NCI-H82 treated with DMSO at 0.1 percent for 48 hours (cell line): ENCODE measurements around the gene MORC4.

Experiments used
- DNase-seq: peaks from one replicate; lab custom pipeline; 2025; ENCODE audit not compliant: unreplicated experiment; lab: John Stamatoyannopoulos, UW

MORC4 gene

DNA sequence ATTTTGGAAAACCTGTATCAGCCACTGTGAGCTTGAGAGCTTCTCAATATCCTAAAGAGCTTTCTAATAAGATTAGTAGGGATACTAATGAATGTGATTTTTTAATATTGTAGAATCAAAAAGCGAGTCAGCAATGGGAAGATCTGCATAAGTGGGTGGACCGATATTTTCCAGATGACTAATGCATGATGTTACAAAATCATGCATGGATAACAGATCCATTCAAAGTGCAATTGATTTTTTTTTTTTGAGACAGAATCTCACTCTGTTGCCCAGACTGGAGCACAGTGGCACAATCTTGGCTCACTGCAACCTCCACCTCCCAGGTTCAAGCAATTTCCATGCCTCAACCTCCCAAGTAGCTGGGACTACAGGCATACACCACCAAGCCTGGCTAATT, 87.1 kb downstream of the MORC4 start:
- no peak for DNase-seq

DNA sequence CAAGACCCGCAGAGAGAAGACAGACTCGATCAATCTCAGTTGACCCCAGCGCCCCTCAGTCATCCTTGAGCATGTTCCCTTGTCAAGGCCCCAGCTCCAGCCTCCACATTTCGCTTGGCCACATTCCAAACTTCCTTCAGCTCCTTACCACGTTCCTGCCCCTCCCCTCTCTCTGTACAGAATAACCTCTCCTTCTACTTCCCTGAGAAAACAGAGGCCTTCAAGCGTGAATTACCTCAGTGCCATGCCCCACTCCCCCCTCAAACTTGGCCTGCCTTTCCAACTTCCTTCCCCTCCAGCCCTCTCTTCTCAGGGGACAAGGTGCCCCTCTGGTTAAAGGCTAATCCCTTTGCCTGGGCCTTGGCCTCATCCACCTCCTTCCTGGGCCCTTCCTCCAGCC, 93.7 kb downstream of the MORC4 start:
- DNase-seq: no peak

DNA sequence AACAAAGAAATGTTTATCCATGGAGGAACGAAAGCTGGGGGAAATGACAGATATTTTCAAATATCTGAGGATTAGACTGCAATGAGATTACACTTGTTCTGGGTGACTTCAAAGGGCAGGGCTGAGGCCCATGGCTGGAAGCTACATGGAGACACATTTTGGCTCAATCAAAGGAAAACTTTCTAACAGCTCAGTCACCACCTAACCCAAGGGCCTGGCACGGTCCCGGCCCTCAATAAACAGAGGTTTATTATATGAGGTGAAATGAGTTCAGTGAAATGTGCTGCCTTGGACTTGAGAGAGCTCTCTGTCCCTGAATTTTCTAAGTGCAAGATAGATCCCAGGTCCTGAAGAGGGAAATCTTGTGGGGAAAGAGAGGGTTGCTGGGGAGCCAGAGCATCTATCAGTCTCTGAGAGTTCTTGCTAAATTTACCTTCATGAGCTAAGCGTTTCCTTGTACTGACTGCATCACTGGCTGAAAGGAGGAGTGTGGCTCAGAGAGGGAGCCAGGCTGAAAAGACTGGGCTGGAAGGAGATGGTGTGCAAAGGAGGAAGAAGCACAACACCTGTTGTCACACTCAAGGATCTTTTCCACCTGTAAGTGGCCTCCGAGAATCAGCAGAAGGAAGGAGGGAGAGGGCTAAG, 94.8 kb downstream of the MORC4 start:
- no peak for DNase-seq

DNA sequence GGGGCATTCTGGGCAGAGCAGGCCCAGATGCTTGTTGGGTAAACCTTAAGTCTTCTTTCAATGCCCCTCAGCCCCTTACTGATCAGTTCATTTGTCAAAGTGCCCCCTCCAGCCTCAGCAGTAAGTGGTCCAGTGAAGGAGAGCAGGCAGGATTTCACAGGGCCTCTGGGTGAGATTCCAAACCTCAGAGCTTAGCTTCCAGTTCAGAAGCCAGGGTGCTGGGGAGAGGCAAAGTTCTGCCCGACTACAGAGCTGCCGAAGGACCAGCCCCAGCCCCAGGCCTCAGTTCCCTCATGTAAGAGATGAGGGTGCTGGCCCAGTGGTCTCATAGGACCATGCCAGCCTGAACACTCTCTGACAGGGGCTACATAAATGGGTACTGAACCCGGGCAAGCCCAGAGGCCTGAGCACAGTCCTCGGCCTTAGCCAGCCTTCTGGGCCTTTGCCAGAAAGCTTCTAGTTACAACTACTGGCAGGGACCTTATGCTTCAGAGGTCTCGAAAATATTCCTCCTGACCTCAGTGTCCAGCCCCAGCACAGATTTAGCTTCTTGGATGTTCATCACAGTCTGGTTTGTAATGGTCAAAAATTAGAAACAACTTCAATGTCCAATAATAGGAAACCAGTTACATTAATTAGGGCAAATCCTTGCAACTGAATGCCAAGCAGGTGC, 96.0 kb downstream of the MORC4 start:
- DNase-seq: no peak

DNA sequence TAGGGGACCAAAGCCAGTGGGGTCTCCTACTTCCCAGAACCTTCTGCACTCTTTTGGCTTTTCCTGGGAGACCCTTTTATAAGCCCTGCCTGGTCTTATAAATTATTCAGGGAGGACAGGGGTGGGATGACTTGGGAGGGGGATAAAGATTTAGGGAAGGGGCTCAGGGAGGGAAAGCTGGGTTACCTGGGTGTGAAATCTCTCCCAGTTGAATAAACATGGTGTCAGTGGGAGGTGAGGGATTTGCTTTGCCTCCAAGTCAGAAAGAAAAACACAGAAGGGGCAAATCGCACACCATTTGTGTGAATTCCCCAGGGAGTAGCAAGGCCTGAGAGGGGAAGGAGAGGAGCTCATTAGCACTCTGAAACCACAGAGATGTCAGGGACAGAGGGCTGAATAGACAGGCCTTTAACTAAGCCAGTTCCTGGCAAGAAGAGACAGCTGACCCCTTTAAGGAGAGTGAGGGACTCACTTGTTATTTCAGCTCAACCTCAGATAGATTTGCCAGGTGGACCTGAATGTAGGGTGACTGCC, 96.7 kb downstream of the MORC4 start, which contains the start of gene RIPPLY1:
Gene RIPPLY1, minus strand, starts transcription at position 51 of the 534 bp plus-strand sequence. CDS start 54 bp downstream, outside the sequence.
- no peak for DNase-seq

DNA sequence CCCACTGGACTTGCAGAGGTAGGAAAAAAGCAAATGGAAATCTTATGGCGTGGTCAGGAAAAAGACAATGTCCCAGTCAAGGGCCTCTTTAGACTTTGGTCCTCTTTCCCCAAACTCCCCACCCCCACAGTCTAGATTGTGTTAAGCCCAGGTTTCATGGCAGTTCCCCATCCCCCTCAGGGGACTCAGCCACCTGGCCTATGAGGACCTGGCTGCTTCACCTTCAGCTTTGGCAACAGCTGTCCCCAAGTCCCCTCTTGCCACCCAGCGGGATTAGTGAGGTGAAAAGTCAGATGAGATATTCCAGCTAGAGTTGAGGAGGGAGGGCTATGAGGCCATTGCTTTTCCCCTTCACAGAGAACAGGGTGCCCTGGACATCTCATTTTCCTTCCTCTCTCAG, 97.3 kb downstream of the MORC4 start:
- peak; percentile 1 for DNase-seq

DNA sequence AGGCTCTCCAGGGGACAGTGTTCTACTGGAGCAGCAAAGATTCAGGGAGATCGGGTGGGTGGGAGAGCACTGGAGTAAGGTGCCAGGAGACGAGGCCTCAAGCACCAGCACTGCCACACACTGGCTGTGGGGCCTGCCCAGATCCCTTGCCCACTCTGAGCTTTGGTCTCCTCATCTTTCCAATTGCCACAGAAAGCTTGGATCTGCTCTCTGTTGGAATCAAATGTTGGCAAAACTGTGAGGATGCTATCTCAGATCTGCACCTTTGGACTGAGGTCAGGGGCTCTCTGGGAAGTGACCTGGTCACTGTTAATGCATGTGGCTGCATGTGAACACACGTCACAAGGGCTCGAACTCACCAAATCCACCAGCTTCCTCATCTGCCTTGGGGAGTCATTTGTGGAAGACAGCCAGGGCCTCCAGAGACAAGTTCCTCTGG, 98.2 kb downstream of the MORC4 start:
- DNase-seq: no peak

DNA sequence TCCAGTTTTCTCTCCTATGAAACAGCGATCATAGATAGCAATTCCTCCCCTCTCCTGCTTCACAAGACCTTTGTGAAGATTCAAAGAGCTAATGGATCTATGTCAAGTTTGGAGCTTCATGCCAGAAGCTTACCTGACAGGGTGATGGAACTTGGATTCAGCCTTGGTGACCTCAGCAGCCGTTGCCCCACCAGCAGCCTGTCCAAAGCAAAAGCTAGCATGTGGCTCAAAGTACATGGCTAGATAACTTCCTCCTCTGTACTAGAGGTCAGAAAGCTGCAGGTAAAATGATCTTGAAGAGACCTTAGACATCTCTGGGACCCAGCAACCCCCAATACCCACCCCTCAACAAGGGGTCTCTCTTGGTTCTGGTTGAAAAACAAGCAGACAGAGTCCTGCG, 98.7 kb downstream of the MORC4 start:
- no peak for DNase-seq

DNA sequence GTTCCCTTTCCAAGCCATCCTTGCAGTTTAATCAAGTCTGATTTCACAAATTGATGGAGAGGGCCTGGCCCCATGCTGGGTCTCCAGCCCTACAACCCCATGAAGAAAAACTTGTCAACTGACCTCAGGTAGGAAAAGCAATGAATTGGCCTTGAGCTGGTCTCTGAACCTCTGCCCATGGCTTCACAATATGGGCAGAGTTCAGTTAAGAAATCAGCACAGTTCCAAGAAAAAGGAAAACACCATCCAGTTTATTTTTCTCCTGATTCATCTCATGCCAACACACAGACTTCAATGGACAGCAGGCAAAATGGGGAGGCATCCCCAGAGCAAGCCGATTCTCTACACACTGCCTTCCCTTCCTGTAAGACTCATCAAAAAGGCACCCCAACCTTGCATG, 100.2 kb downstream of the MORC4 start:
- DNase-seq: no peak

DNA sequence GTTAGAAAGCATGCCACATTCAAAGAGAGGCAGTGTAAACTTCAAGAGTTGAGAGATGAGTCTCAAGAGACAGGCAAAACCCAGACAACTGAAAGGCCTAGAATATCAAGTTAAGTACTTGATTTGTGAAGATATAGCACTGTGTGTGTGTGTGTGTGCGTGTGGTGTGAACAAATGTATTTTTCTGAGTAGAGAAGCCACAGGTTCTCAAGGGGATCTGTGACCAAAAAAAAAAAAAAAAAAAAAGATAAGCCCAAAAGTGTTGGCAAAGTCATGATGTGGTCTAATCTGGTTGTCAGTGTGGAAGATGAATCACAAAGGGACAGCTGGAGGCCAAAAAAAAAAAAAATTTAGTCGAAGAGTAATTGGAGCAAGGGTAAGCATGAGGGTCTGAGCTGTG, 100.7 kb downstream of the MORC4 start:
- no peak for DNase-seq

DNA sequence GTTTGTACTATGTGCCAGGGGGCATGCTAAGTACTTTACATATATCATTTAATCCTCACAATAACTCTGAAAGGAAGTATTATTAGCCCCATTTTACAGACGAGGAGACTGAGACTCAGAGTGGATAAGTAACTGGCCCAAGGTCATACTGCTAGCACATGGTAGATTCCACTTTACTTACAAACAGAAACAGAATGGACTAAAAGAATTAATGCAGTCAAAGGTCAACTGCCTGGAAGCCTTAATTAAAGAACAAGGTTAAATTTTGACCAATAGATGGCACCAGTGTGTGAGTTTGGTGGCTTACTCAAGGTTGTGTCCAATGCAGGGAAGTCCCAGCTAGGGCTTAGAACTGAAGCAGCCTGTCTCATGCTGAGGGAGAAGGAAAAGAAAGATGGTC, 101.5 kb downstream of the MORC4 start:
- DNase-seq: peak; percentile 0

DNA sequence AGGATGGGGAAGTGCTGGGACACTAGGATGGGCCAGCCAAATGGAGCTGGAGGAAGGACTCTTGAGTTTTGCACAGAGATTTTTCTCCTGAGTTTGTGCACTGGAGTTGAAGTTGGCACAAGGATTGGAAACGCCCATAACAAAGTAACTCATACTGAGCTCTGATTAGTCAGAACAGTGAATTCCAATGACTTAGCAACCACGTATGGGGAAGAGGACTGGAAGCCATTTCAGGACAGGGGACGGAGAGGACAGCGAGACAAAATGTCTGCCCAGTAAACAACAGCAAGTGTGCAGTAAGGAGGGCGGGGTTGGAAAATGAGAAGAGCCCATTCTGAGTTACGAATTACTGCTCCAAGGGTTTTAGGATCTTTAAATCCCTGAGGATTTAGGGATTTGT, 102.8 kb downstream of the MORC4 start:
- DNase-seq: peak; percentile 40

DNA sequence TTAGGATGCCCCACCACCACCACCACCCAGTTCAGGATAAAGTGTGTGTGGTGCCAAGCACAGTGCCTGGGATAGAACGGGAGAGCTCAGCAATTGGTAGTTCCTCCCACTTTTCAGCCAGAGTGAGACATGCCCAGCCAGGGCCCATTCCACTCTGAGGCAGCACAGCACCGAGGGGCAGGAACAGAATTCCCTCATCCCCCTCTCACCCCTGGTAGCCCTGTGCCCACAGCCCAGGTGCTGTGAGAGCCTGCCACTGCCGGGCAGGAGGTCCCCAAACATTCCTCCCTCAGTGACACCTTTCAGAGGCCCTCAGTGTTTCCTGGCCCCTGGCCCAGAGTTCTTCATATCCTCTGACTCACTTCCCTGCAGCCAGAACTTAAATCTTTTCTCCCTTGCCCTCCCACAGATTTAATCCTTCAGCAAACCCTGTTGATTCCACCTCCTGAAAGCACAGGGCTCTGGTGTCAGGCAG, 105.0 kb downstream of the MORC4 start:
- DNase-seq: no peak

DNA sequence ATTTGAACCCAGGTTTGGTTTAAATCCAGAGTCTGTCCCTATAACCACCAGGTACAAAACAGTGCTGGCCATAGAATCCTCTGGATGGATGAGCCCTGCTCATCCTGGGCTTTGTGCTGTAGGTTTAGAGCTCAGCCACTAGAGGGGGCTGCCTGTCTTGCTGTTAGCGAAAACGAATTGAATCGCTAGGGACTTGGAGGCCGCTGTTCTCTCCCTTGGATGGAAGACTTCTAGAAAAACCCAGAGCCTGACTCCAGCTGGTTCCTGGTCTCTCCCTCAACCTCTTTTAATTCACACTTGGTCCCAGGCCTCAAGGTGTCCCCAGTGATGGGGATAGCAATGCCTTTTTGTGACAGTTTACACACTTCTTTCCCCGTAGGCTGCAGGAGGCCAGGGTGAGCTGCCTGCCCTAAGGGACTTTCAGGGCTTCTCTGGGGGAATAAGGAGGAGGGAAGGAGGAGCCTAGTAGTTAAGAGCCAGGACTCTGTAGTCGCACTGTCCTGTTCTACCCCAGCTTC, 105.6 kb downstream of the MORC4 start:
- DNase-seq: peak; percentile 34

DNA sequence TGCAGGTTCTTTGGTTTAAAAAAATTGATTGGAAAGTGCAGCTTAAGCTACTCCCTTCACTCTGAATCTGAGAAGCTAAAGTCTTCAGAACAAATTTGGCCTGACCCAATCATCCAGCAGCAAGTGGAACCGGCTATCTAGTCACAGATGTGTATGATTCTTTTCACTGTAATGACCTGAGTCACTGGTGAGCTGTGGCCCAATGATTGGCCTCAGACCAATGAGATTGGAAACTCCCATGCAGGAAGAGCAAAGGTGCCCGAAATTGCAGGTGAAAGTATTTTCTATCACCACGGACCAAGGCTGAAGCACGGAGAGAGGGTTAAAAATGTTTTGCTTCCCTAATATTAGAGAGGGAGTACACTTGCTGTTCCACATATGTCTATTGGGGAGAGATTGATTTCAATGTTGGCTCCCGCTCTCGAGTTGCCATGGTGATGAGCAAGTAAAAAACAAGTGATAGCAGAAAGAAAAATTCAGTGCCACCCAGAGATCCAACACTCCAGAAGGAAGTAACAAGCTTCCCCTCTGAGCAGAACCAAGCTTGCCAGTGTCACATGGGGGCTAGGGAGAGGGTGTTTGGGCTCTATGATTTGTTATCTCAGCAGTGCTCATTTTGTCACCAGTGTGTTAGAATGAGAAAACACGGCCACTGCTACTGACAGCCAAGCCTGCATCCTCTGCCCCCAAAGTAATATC, 108.1 kb downstream of the MORC4 start:
- DNase-seq: no peak
